GM19463 (cell line): ENCODE measurements around the gene C19orf33.

Experiments
- ATAC-seq: cut with Tn5 transposase; IDR thresholded peaks from one replicate; pipeline ENCODE4 v1.9.1; 2021; ENCODE audit warnings: mild to moderate bottlenecking, moderate library complexity; ENCODE audit not compliant: unreplicated experiment

Gene C19orf33

GRCh38 chr19:38308006-38308766 is 4.1 kb downstream of the C19orf33 start:
- ATAC-seq = no peak

- no peak for ATAC-seq
Observed at GRCh38 chr19:38308926-38309614, 5.0 kb downstream of the C19orf33 start.

- no peak for ATAC-seq
Observed at GRCh38 chr19:38309615-38310278, 5.7 kb downstream of the C19orf33 start.

DNA sequence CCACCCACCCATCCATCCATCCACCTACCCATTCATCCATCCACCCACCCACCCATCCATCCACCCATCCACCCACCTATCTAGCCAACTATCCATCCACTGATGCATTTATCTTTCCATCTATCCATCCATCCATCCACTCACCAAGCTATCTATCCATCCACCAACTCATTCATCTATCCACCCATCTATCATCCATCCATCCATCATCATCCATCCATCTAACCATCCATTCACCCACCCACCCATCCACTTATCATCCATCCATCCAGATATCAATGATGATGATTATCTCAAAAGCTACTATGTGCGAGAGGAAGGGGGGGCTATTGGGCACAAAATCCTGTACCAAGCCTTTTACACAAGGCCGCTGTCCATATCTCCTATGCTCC is 6.2 kb downstream of the C19orf33 start:
- no peak for ATAC-seq

DNA sequence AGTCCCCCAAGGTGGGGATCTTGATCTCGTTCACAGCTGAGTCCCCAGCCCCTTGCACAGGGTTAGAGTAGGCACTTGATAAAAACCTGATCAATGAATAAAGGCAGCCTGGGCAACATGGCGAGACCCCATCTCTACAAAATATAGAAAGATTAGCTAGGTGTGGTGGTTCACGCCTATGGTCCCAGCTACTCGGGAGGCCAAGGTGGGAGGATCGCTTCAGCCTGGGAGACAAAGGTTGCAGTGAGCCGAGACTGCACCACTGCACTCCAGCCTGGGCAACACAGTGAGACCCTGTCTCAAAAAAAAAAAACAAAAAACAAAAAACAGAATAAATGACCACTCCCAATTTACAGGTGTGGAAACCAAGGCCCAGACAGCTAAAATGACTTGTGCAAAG is 6.9 kb downstream of the C19orf33 start:
- no peak for ATAC-seq

DNA sequence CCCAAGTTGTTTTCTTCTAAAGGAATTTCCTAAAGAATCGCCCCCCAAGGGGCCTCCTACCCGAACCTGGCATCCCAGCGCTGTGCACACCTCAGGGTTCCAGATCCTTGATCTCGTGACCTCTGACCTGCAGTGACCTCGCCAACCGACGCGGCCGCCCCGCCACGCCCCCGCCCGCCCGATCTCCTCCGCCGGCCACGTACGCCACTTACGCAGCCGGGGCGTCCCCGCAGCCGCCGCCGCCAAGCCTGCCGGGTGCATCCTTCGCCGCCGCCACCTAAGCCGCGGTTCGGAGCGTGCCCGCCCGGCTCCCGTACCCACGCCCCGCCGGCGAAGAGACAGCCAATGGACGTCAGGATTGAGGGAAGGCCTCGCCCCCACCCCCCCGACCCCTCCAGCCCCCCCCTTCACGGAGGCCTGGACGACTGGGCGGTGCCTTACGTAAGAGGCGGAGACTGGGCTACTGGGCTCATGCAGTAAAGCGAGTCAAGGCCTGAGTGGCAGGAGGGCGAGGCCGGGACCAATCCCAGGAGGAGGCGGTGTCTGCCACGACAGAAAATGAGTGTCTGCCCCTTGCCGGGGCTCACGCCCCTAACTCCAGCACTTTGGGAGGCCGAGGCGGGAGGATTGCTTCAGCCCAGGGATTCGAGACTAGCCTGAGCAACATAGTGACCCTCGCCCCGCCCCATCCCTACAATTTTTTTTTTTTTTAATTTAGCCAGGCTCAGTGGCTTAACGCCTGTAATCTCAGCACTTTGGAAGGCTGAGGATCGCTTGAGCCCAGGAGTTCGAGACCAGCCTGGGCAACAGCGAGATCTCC is 11.8 kb downstream of the C19orf33 start, which contains the start of gene YIF1B:
Gene YIF1B (minus strand): TSS at position 291 of the 820 bp plus-strand sequence. CDS start 30 bp downstream, at position 261.
- peak; percentile 94 for ATAC-seq

DNA sequence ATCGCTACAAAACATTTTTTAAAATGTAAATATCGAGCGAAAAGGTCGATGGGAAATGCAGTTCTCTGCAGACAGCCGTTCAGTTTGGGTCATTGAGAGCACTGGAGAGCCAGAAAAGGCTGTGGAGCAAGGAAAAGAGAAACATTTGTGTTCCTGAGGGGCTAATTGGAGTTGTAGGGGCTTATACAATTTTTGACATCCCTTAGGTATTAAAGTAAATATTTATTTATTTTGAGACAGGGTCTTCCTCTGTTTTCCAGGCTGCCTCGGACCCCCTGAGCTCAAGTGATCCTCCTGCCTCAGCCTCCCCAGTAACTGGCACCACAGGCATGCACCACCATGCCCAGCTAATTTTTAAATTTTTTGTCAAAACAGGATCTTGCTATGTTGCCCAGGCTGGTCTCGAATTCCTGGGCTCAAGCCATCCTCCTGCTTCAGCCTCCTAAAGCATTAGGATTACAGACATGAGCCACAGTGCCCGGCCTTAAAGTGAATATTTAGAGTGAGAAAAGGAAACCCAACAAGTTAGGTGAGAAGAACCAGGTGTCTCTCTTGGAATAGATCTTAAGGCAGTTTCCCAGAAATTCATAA is 12.5 kb downstream of the C19orf33 start:
- no peak for ATAC-seq

DNA sequence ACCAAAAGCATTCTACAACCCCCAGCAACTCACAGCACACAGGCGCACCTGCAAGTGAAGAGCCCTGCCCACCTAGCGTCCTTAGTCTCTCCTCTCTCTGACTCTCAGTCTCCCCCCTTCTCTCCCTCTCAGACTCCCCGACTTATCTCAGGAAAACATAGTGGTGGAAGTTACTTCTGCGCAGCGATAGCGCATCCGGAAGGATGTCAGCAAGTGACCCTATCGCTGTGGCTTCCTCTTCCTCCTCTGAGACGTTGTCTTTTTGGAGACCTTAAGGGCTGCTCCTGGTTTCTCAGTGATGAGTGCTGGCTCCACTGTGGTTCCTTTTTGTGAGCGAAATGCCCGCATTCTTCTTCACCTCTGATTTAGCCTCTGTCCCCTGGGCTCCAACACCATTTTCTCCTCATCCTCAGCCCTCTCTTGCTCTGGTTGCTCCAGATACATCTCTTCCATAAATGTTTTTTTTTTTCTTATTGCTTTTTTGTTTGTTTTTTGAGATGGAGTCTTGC is 13.1 kb downstream of the C19orf33 start:
- no peak for ATAC-seq

- ATAC-seq = no peak
Observed at GRCh38 chr19:38318660-38319059, 14.6 kb downstream of the C19orf33 start.

- no peak for ATAC-seq
Observed at GRCh38 chr19:38319421-38320258, 15.6 kb downstream of the C19orf33 start, which contains the start of gene KCNK6. TSS of gene KCNK6 (plus strand) at chr19:38319845. CDS start at chr19:38319951, 106 bp downstream.

DNA sequence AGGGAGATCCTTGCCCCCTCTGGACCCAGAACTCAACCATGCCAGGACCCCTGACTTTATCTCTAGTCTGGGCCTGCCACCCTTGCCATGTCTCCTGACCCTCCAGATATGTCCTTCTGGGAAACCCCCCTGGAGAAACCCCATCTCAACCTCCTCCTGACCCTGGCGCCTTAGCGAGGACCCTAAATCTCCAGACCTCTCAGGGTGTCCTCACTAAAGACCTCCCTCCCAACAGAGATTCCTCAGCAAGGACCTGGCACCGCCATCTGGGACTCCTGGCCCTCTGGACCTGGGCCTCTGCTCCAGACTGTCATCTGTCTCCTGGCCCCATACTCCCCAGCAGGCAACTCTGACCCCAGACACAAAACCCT is 16.9 kb downstream of the C19orf33 start:
- no peak for ATAC-seq

DNA sequence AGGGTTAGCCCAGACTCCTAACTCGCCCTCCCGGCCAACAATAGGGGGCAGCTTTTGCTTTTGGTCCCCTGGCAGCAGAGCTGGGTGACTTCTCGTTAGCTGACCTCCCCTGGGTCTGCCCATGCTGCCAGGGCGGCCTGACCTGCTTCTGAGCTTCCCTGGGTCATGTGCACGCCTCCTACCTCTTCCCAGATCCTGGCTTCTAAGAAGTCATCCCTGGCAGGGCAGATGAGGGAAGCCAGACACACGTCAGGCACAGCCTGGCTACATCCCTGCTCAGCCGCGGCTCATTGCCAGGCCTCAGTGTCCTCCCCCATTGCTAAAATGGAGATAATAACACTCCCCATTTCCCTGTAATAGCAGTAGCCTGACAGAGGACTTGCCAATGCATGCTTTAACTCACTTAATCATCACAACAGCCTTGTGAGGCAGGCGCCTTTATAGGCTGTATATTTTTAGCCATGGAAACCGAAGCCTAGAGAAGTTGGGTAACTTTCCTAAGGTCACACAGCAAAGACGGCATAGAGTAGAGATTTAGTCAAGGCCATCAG is 17.7 kb downstream of the C19orf33 start:
- no peak for ATAC-seq

GRCh38 chr19:38323291-38323690 is 19.2 kb downstream of the C19orf33 start:
- no peak for ATAC-seq

GRCh38 chr19:38324431-38324830 is 20.4 kb downstream of the C19orf33 start:
- no peak for ATAC-seq

- ATAC-seq = no peak
Observed at GRCh38 chr19:38326591-38326990, 22.5 kb downstream of the C19orf33 start.

DNA sequence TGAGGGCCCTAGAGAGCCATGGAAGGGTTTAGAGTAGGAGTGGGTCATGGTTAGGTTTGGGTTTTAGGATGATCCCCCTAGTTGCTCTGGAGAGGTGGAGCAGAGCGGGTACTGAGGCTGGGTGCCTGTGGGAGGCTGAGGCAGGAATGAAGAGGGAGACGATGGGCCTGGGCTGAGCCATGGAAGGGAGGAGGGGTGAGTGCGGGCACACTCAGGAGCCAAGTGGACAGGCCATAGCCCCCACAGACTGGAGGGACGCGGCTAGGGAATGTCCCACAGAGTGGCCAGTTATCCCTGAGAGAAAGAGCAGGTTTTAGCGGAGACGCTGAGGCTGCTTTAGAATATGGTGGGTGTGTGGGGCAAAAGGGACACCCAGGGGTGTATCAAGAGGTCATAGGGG is 25.6 kb downstream of the C19orf33 start:
- no peak for ATAC-seq

- no peak for ATAC-seq
Observed at GRCh38 chr19:38331728-38332127, 27.7 kb downstream of the C19orf33 start.

- no peak for ATAC-seq
Observed at GRCh38 chr19:38333245-38333644, 29.2 kb downstream of the C19orf33 start.
